HG03135 (cell line): Measurements from ENCODE around the gene PABPC3.

Source experiments
- ATAC-seq: cut with Tn5 transposase; IDR thresholded peaks from one replicate; pipeline ENCODE4 v1.9.1; 2021; ENCODE audit warnings: mild to moderate bottlenecking, moderate library complexity; ENCODE audit not compliant: unreplicated experiment

Gene PABPC3

DNA sequence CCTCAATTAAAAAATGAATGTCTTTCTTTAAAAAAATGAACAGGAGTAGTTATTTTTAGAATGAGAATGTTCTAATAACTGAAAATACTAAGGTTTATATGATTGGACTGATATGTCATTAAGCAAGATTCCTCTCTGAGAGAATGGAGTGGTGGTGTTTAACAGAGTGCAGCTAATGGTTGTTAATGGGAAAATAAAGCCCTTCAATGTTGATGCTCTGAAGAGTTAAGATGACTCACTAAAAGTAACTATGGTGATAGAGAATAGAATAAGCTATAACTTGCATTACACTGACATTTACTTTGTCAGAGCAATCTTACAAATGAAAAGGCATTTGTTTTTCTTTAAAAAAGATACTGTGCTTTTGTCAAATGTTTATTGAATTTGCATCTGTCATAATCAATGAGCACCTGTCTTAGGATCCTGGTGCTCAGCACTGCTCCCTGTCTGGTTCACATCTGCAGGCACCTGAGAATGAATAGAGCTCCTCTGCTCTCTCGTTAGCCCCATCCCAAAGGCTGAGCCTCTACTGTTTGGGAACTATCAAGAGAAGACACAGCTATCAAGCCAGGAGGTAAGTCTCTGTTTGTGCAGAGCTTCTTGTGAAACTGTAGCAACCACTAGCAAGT lies 15.1 kb downstream of the PABPC3 start:
- no peak for ATAC-seq

DNA sequence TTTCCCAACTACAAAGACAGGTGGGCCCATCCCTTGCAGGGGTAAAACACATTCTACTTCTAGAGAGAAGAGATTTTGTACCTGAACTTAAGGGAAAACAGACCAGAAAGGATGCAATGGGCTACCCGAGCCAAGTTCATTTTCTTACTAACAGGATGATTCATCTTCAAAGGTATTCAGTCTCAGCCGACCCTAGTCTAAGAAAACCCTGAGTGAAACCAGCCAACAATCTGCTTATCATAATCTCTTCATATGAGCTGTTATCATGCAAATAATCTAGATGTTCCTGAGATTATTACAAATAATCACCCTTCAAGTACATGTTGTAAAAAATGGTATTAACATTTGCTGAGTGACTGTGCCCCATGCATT lies 15.6 kb downstream of the PABPC3 start:
- ATAC-seq: no peak

DNA sequence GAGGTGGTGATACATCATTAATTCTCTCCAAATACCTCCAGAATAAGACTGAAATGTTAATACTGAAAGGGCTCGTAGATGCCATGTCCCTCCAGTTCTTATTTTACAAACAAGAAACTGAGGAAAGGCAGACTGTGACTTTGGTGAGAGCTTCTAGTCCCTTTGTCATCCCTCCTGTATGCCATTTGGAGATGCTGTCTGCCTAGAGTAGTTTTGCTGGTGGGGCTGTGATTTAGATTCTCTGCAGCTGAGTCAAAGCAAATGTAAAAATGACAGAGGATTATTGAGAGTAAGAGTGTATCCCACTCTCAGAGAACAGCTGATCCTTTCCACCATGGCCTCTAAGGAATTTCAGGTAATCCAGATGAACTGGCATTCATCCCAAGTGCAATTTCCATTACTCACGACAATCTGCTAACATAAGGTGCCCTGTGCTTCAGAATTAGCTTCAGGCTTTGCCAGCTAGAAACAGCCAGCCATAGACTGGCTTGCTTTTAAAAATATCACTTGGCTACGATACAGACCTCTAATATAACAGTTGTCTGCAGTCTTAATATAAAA lies 16.8 kb downstream of the PABPC3 start:
- ATAC-seq: no peak

DNA sequence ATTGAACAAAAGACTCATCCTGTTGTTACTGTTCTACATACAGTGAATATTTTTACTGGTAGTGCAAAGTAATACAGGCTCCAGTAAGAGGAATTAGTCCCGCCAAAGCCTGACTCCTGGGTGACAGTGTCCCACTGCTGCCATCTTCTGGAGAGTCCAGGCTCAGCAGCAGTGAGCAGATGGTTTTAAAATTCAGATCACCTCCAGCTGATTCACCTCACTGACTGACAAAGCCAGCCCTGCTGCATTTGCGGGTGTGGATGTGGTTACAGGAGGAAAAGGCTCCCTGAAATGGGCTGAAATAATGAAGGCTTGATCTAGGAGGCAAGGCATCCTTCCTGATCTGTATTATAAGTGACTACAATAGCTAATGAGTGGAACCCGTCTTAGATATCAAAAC lies 18.3 kb downstream of the PABPC3 start:
- no peak for ATAC-seq

DNA sequence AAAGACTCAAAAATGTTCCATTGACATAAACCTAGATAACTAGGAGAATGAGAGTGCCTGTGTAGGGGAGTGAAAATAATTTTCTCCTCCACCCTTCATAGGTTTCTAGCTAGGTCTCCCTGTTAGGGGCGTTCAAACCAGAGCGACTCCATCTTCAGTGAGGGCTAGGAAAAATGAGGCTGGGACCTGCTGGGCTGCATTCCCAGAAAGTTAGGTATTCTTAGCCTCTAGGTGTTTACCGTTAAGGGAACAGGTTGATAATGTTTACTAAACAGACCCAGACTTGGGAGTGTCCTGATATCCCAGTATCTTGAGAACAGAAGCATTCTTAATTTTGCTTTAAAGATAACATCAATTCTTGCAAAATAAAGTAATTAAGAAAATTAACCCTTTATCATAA lies 20.1 kb downstream of the PABPC3 start:
- ATAC-seq: no peak

DNA sequence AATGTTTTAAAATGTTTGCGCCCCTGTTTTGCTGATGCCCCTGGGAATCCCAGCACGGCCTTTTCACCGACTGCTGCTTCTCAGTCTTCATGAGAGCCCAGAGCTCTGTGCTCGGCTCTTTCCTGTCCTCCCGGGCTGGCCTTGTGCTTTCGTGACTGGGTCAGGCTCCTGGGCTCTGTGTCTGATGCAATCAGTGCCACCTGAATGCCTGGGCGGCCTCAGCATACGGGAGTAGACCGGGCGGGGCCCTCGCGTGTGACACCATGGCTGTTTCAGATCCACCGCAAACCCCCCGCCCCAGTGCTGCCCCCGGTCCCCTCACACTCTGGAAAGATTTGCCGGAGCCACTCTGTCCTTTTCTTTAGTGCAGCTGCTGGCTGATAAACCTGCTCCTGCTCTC lies 21.4 kb downstream of the PABPC3 start:
- ATAC-seq: no peak

DNA sequence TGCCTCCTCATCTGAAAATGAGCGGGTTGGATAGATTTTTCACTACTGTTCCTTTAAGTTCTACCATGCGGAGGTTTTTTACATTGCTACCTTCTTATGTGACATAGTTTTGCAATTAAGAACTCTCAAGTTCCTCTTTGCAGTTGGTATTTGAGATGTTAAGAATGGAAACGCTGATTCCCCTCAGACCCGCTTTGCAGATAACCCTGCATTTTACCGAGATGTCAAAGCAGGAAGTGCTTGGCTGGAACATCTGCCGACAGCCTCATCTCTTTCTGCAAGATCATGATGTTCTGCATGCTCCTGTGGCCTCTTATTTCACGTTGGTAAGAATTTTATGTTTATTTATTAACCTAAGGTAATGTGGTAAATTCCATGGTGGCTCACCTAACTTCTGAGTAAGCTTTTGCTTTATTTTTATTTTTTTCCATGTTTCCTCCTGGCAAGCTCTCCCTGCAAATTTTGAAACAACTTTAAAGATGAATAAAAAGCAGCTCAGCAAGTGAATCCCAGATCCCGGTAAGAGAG lies 22.5 kb downstream of the PABPC3 start:
- no peak for ATAC-seq

DNA sequence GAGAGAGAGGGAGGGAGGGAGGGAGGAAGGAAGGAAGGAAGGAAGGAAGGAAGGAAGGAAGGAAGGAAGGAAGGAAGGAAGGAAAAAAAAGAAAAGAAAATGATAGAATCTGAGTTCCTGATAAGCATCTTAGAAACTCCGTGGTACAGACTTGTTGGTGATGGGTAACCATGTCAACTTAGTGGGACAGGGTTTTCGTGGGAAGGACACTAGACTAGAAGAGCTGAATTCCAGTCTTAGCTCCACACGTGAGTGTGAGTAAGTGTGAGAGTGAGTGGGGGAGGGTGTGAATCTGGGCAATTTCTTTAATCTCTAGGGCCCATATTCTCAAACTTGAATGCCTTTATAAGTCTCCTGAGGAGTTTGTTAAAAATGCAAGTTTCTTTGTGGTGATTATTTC lies 35.0 kb downstream of the PABPC3 start:
- ATAC-seq: no peak

DNA sequence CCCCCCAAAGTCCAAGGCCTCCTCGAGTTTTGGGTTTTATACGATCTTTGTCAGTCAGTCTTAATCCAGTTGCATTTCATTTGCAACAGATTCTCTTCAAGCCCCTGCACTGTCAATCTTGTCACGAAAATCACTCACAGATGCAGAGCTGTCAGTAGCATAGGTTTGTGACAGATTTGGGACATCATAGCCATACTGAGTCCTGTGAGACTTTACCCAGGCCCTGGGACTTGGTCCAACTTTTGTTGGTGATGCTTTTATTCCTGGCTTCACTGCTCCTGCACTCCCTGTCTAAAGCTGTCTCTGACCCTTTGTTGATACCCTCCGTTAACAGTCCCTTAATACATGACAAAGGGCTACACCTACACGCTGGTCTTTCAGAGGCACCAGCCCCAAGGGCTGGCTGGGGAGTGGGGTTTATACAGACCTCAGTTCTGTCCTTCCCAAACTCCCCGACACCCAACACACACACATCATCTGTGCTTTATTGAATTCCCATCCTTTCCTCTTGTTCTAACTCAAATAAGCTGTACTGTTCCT lies 36.0 kb downstream of the PABPC3 start:
- no peak for ATAC-seq

DNA sequence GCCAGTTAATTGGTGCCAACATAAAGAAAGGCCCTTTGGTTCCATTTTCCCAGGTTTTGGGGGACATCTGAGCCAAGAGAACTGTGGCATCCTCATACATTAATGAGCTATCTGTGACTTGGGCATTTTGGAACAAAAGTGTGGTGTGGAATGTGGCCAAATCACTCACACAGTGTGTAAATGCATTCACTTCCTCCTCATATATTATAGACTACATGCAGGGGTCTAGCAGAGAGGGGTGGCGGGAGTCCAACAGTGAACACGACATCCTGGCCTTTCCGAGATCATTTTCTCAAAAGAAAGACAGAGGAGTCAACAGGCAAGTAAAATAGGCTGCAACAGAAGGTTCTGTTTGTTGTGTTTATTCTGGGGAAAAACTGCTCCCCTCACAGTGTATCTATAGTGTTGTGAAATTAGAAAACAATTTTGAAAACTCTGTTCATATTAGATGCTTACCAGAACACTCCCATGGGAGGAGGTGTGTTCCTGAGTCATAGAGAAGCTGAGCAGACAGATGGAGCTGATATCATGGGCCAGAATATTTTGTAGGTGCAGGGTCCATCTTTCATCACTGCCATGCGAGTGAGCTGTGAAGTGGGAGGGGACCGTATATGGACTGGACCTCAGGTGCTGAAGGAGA lies 36.9 kb downstream of the PABPC3 start:
- ATAC-seq: no peak

DNA sequence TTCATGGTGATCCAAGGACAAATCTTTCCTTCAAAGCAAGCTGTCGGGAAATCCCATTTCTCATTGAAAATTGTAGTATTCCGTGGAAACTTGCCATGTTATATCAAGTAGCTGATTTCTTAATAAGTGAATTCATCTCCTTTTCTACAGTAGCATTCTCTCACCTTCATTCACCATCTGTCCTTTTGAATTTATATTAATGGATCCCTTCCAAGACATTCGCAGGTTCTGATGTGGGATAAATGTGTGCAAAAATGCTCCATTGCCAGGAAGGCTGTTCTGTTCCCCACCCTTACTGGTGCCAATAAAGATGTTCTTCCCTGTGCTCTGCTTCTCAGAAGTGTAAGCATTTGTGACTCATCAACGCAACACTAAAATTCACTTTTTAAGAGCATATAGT lies 40.0 kb downstream of the PABPC3 start:
- no peak for ATAC-seq

DNA sequence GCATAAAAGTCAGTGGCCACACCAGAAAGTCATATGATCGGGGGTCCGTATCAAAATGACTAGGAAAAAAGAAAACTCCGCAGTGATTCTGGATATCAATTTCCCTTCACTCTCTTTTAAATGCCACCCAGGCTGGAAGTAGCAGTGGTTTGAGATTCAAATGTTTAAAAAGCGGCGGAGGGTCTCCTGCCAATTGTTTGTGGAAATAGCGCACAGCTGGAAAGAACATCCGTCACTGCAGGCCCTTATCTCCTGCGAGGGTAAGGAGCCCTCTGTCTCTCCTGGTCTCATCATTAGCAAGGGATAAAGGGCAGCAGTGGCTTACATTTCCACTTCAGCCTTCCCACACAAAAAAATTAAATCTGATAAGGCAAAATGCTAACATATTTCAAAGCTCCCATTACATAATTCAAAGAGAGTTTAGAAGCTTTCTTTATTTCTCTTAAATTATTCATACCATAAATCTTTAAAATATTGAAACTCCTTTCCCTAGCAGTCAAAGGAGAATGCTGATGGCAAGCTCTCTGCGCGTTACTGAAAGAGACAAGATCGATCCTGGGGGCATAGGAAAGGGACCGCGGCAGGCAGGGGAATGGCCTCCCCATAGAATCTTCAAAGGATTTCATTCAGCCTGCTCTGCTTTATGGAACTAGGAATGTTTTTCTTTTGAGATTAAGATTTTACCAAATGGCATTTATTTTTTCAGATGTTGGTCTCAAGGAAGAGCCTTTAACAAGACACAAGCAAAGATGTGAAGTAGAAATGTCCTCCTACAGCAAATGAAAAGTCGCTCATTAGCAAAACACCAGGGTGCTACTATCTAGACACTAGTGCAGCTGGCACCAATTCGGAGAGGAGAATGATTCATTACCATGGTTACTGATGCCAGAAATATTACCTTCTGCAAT lies 41.2 kb downstream of the PABPC3 start:
- ATAC-seq: no peak

DNA sequence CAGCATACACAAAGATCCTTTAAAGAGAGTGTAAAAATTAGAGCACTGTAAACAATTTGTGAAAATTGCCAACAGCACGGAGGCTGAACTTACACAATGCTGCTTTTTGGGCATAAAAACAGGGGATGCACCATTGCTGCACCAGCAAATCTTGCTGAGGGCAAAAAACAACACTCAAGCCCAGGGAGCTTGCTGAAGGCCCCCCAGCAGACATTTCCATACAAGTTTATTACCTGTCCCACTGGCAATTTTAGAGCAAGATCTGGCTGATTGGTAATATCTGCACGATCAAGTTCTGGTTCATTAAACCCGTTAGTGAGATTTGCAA lies 41.8 kb downstream of the PABPC3 start:
- no peak for ATAC-seq

DNA sequence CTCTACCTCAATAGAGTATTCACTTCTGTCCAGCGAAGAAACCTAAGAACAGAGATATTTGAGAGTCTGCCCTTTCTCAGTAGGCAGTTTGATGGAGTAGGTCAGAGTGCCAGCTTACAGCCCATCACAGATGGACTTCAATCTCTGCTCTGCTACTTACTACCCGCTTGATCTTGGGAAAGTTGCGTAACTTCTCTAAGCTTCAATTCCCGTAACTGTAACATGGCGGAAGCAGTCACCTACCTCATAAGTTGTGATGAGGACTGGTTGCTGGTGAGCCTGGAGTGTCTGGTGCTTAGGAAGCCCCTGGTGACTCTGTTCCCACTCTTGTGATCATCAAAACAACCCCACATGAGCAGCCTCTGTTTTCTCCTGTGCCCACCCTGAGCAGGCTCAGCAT lies 45.1 kb downstream of the PABPC3 start:
- ATAC-seq: no peak

DNA sequence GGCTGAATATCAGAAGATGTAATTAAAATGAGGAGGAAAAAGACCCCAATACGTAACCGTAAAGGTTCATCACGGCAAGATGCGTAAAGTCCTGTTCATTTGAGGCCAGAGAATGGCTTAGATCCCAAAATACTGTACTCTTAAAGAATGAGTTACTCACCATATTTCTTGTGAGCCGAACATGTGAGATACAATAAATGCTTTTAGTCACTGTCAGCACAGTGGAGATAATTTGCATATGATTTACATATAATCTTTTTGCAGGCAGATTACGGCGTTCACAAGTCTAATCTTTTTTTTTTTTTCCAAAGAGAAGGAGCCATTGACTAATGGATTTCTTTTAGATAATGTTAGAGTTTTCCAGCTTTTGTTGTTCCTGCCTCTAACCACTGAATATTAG lies 47.8 kb downstream of the PABPC3 start:
- ATAC-seq: no peak

DNA sequence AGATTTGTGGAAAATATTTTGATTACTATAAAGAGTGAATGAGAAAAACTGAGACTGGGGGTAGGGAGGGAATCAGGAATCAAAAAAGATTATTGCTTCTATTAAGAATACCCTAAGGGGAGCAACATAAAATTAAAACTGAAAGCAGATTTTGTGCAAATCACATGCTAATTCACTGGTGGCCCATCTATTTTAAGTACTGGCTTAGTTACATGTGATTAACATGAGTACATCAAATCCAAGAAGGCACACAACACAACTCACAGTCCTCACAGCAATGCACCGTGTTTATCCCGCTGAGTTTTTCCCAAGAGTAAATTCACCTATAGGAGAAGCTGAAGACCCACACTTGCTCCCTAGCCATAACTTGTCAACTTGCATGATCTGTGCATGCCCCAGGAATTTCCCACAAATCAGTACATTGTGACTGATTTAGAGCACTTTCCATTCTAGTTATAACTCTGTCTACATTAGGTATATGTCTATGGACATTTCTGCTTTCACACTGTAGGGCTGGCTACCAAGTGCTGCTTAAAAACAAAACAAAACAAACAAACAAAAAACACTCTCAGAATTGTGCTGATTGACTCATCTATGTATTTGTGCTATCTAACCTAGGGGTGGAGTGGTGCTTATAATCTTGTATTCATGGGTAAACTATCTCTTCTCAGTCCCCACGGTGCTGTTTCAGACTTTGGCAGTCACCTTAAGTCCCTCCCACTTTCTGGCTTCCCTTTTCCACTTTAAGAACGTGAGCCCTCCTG lies 51.9 kb downstream of the PABPC3 start:
- no peak for ATAC-seq

DNA sequence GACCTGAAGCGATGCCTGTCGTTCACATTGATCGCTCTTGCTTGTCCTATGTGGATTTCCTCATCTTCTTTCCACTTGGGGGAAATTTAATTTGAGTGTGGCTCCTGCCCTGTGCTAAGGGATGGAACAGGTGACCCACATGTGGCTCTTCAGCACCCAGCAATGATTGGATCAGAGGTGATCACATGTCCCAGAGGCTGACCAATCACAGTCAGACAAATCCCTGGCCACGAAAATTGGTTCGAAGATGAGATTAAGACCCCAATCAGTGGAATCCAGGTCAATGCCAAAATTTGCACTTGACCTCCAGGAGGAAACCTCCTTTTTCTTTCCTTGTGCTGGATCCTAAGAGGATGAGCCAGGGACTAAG lies 52.5 kb downstream of the PABPC3 start:
- no peak for ATAC-seq
